Osteocyte (in vitro differentiated cells): ENCODE data around the gene MKRN2OS. TPM values are rescaled to one million over a fixed set of nuclear protein-coding genes. Genes with fewer than 3 reads are reported as not detected.

Source experiments
- DNase-seq: peaks from one replicate; pipeline ENCODE4 v3.0.0; 2021; ENCODE audit warnings: mixed read lengths; ENCODE audit not compliant: unreplicated experiment; ENCODE audit errors: extremely low spot score
- H3K27ac Mint-ChIP-seq: one replicate; pipeline ENCODE4 v1.8.0; 2021; ENCODE audit warnings: mild to moderate bottlenecking, mixed read lengths; ENCODE audit not compliant: unreplicated experiment
- H3K27me3 Mint-ChIP-seq: one replicate; pipeline ENCODE4 v1.8.0; 2021; ENCODE audit warnings: mixed read lengths; ENCODE audit not compliant: unreplicated experiment
- H3K36me3 Mint-ChIP-seq: one replicate; pipeline ENCODE4 v1.8.0; 2021; ENCODE audit warnings: mixed read lengths; ENCODE audit not compliant: unreplicated experiment
- H3K4me1 Mint-ChIP-seq: one replicate; pipeline ENCODE4 v1.8.0; 2021; ENCODE audit warnings: mixed read lengths; ENCODE audit not compliant: unreplicated experiment
- H3K4me3 Mint-ChIP-seq: one replicate; pipeline ENCODE4 v1.8.0; 2021; ENCODE audit warnings: mild to moderate bottlenecking, moderate library complexity, mixed read lengths; ENCODE audit not compliant: unreplicated experiment
- H3K9me3 Mint-ChIP-seq: one replicate; pipeline ENCODE4 v1.8.0; 2021; ENCODE audit warnings: mixed read lengths; ENCODE audit not compliant: unreplicated experiment
- CTCF ChIP-seq: fragments of 200-600 bp; sonication (generic); IDR thresholded peaks from 2 replicates; pipeline ENCODE4 v1.5.0; 2021; ENCODE audit warnings: antibody characterized with exemption, mild to moderate bottlenecking, moderate library complexity
- total RNA-seq: library from RNA; stranded (reverse); gene quantifications from 2 replicates; pipeline ENCODE4 v1.2.1, GENCODE V29; 2021

MKRN2OS gene
- total RNA-seq, 1 donor from 2014 or later = not detected

- TF ChIP-seq CTCF = no peak
- H3K9me3 Mint-ChIP-seq = no peaks in the 10 kb centered on the region
- no peaks in the 10 kb centered on the region for H3K27me3 Mint-ChIP-seq
- no peak for DNase-seq
- peaks cover 11% of the 10 kb centered on the region for H3K4me1 Mint-ChIP-seq
- no peak overlapping the region for H3K27ac Mint-ChIP-seq
- H3K4me3 Mint-ChIP-seq = no peak overlapping the region
- H3K36me3 Mint-ChIP-seq = peaks cover 49% of the 10 kb centered on the region
These were observed 23.4 kb upstream of the MKRN2OS start for GRCh38 chr3:12568747-12569146.

- Mint-ChIP-seq H3K27me3 (no peaks in the 10 kb centered on the region), H3K9me3 (no peaks in the 10 kb centered on the region), H3K4me1 (peaks cover 22% of the 10 kb centered on the region), H3K36me3 (peaks cover 41% of the 10 kb centered on the region), H3K27ac (no peak overlapping the region), H3K4me3 (no peak overlapping the region)
- no peak for TF ChIP-seq CTCF
- DNase-seq = no peak
These were observed 21.7 kb upstream of the MKRN2OS start for GRCh38 chr3:12566976-12567375.

- peaks cover 10% of the 10 kb centered on the region for H3K36me3 Mint-ChIP-seq
- DNase-seq = no peak
- no peak overlapping the region for H3K4me3 Mint-ChIP-seq
- peaks cover 46% of the 10 kb centered on the region for H3K4me1 Mint-ChIP-seq
- H3K9me3 Mint-ChIP-seq = no peaks in the 10 kb centered on the region
- no peak for TF ChIP-seq CTCF
- peak overlapping the region; percentile 60 for H3K27ac Mint-ChIP-seq
- no peaks in the 10 kb centered on the region for H3K27me3 Mint-ChIP-seq
These were observed 17.2 kb upstream of the MKRN2OS start for GRCh38 chr3:12562451-12562850.

GRCh38 chr3:12561397-12561796 is 16.1 kb upstream of the MKRN2OS start:
- no peaks in the 10 kb centered on the region for H3K9me3 Mint-ChIP-seq
- no peaks in the 10 kb centered on the region for H3K27me3 Mint-ChIP-seq
- DNase-seq = no peak
- peaks cover 46% of the 10 kb centered on the region for H3K4me1 Mint-ChIP-seq
- peaks cover 6% of the 10 kb centered on the region for H3K36me3 Mint-ChIP-seq
- no peak overlapping the region for H3K4me3 Mint-ChIP-seq
- no peak for TF ChIP-seq CTCF
- no peak overlapping the region for H3K27ac Mint-ChIP-seq

GRCh38 chr3:12560505-12561190 is 15.3 kb upstream of the MKRN2OS start:
- no peak overlapping the region for H3K4me3 Mint-ChIP-seq
- no peaks in the 10 kb centered on the region for H3K27me3 Mint-ChIP-seq
- H3K4me1 Mint-ChIP-seq = peaks cover 52% of the 10 kb centered on the region
- no peaks in the 10 kb centered on the region for H3K9me3 Mint-ChIP-seq
- no peak for TF ChIP-seq CTCF
- H3K27ac Mint-ChIP-seq = peak overlapping the region; percentile 40
- no peak for DNase-seq
- H3K36me3 Mint-ChIP-seq = peaks cover 2% of the 10 kb centered on the region
